Epithelial cell of esophagus (primary cell): ENCODE data around the gene ZFX.

Experiments used
- DNase-seq: peaks from one replicate; pipeline ENCODE4 v3.0.0; 2010; ENCODE audit warnings: low read depth
- H3K4me3 ChIP-seq: 2 replicates; pipeline ENCODE4 v1.5.1; 2011; ENCODE audit warnings: mild to moderate bottlenecking, low read length, control low read depth
- CTCF ChIP-seq: IDR thresholded peaks from 2 replicates; pipeline ENCODE4 v1.5.1; 2011; ENCODE audit warnings: low read depth, mild to moderate bottlenecking, low read length, control low read depth, inconsistent platforms; ENCODE audit not compliant: insufficient read depth; ENCODE audit errors: missing control alignments

The ZFX gene

GRCh38 chrX:24221872-24222271 lies 72.3 kb downstream of the ZFX start:
- DNase-seq: no peak
- no peak overlapping the region for H3K4me3 ChIP-seq
- no peak for TF ChIP-seq CTCF

- DNase-seq: no peak
- no peak for TF ChIP-seq CTCF
- H3K4me3 ChIP-seq: no peak overlapping the region
These were observed 75.7 kb downstream of the ZFX start for GRCh38 chrX:24225265-24225664.

GRCh38 chrX:24226176-24226575 lies 76.6 kb downstream of the ZFX start:
- TF ChIP-seq CTCF: no peak
- no peak for DNase-seq
- no peak overlapping the region for H3K4me3 ChIP-seq

- TF ChIP-seq CTCF: no peak
- no peak for DNase-seq
These were observed 79.1 kb downstream of the ZFX start for GRCh38 chrX:24228596-24228995.

GRCh38 chrX:24229400-24229879 lies 79.9 kb downstream of the ZFX start:
- no peak for DNase-seq
- no peak for TF ChIP-seq CTCF
- H3K4me3 ChIP-seq: no peak overlapping the region

More at GRCh38 chrX:24228596-24228995, 79.1 kb downstream of the ZFX start:
- H3K4me3 ChIP-seq: no peak overlapping the region

GRCh38 chrX:24229976-24230375 lies 80.4 kb downstream of the ZFX start:
- no peak for TF ChIP-seq CTCF
- no peak for DNase-seq
- H3K4me3 ChIP-seq: no peak overlapping the region

- no peak overlapping the region for H3K4me3 ChIP-seq
- DNase-seq: peak; percentile 80
- TF ChIP-seq CTCF: no peak
These were observed 81.6 kb downstream of the ZFX start for GRCh38 chrX:24231131-24231540.
